G401 (cell line): ENCODE results near the gene NAA35. TPM values are rescaled to one million over a fixed set of nuclear protein-coding genes. Genes with fewer than 3 reads are reported as not detected.
A peak's percentile ranks its signal among the peaks of the same experiment; 100 is the strongest.
"Not testable (repeated sequence)": the region's sequence is repeated elsewhere in the genome, so short reads cannot be mapped to it uniquely, and the experiment has no call there.

Experiments
- DNase-seq: peaks from one replicate; pipeline ENCODE4 v3.0.0-alpha.2; 2015; ENCODE audit warnings: low spot score
- in situ Hi-C: cut with HindIII; loops from 2 replicates; pipeline ENCODE4 v1.10.0; 2016; ENCODE audit warnings: low sequenced_read_pairs, mixed read lengths
- total RNA-seq: library from RNA; depleted of rRNA; stranded (reverse); fragments of >200 nt; shearing (Covaris generic); gene quantifications from 2 replicates; pipeline ENCODE4 v1.2.3, GENCODE V29; 2014; rRNA removed

The NAA35 gene
- total RNA-seq = 40.6 and 59.2 TPM in 2 replicates

DNA sequence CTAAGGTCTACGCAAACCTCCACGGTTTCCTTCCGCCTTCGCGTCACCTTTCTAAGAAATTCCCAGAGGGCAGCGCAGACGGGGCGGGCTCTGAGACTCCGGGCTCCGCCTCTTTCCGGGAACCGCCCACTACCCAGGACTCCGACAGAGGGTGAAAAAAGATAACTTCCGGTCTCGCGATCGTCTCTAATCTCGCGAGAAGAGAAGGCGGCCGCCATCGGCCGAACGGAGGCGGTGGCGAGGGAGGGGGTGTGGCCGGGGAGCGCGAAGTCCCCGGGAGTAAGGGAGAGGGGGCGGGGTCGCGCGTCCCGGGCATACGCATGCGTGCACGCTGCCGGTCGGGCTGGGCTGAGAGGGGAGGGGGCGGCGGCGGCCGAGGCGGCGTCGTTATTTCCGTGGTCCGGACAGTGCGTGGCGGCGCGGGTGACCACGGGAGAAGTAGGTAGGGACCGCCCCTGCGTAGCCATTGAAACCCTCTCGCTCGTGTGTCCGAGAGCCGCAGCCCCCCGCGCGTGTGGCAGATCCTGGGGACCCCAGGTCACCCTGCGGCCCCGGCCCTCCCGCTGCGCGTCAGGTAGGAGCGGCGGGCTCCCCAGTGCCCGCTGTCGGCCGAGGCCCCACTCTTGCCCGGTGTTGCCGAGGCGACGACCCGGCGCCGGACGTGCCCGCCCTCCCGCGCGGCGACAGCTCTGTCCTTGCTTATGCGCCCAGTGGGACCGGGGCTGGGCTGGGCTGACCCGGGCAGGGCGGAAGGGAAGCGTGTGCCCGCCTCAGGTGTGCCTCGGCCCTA is at the start of gene NAA35:
Gene NAA35 (plus strand): TSS at position 315 of the 790 bp plus-strand sequence. CDS start 1,014 bp downstream, outside the sequence.
- DNase-seq = peak; percentile 99
- in situ Hi-C loops = no loop called here

DNA sequence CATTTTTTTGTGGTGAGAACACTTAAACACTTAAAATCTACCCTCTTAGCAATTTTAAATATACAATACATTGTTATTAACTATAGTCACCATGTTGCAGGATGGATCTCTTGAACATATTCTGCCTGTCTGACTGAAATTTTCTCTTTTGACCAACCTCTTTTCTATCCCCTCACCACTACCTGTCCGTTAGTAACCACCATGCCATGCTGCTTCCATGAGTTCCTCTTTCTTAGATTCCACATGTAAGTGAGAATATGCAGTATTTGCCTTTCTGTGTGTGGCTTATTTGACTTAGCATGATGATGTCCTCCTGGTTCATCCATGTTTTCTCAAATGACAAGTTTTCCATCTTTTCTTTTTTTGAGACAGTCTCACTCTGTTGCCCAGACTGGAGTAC is 48.5 kb upstream of the NAA35 start:
- no peak for DNase-seq
- in situ Hi-C loops = no loop called here

GRCh38 chr9:85895685-85896084 is 45.3 kb upstream of the NAA35 start:
- no peak for DNase-seq
- in situ Hi-C loops = no loop called here

- no peak for DNase-seq
- in situ Hi-C loops = no loop called here
These were observed 43.1 kb upstream of the NAA35 start for GRCh38 chr9:85897848-85898247.

GRCh38 chr9:85898332-85898731 is 42.6 kb upstream of the NAA35 start:
- in situ Hi-C loops = no loop called here

DNA sequence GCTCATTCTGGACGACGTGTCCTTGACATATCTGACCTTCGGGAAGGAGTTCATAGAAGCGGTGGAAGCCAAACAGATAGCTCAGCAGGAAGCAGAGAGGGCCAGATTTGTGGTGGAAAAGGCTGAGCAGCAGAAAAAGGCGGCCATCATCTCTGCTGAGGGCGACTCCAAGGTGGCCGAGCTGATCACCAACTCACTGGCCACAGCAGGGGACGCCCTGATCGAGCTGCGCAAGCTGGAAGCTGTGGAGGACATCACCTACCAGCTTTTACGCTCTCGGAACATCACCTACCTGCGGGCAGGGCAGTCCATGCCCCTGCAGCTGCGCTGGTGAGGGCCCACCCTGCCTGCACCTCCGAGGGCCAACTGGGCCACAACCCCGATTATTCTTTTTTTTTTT is 41.6 kb upstream of the NAA35 start:
- no peak for DNase-seq

More at GRCh38 chr9:85898332-85898731, 42.6 kb upstream of the NAA35 start:
- DNase-seq = no peak

DNA sequence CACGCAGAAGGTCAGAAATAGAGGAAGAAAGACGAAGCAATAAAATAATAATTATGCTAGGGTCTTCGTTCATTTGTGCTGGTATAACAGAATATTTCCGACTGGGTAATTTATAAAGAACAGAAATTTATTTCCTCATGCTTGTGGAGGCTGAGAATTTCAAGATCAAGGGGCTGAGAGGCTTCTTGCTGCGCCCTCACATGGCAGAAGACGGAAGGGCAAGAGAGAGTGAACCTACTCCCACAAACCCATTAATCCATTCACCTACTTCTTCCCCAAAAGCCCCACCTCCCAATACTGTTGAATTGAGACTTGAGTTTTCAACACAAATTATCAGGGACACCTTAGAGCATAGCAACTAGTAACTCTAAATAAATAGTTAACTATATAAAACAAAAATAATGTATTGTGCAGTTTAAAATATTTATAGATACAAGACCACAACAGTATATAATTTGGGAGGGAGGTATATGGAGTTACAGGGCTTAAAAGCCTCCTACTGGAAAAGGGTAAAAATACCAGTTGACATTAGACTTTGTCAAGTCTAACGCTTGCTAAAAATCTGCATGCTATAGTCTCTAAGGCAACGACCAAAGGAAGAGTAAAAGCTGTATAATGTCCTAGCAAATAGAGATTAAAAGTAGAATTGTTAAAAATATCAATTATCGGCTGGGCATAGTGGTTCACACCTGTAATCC is 40.3 kb upstream of the NAA35 start:
- no peak for DNase-seq
- in situ Hi-C loops = no loop called here

More for the DNA sequence above, 41.6 kb upstream of the NAA35 start:
- in situ Hi-C loops = no loop called here

GRCh38 chr9:85904975-85905374 is 36.0 kb upstream of the NAA35 start:
- in situ Hi-C loops = no loop called here
- DNase-seq = no peak

- DNase-seq = no peak
- in situ Hi-C loops = no loop called here
These were observed 35.0 kb upstream of the NAA35 start for GRCh38 chr9:85905957-85906356.

DNA sequence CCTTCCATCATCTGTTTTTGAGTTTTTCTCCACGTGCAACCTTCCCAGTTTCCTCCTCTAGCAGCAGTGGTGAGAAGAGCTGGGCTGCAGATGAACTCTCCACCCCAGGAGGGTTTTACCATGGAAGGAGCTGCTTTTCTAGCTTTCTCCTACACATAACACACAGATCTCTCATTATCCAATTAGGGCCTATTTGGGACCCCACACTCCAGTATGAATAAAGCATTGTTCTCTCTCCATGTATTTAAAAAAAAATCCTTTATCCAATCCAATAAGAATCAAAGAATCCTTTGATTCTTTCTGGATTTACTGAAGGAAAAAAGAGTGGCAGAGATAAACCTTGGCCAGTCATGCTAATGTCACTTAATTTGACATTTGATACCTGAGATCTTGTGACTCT is 31.6 kb upstream of the NAA35 start:
- no peak for DNase-seq
- in situ Hi-C loops = no loop called here

GRCh38 chr9:85914108-85914507 is 26.8 kb upstream of the NAA35 start:
- in situ Hi-C loops = no loop called here
- DNase-seq = no peak

DNA sequence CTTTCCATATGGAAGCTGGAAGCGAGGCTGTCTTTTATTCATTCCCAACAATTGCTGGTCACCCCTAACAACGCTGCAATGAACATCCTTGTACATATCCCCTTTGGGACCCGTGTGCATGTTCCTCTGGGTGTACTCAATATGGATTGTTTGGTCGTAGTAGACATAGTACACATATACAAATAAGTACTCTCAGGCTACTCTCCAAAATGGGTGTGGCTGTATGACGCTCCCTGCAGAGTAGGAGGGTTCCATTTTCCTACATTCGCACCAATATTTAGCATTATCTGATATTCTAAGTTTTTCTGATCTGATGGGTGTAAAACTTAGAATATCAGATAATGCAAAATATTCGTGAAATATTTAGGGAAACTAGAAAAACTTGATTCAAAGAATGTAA is 23.2 kb upstream of the NAA35 start:
- in situ Hi-C loops = no loop called here
- DNase-seq = no peak

DNA sequence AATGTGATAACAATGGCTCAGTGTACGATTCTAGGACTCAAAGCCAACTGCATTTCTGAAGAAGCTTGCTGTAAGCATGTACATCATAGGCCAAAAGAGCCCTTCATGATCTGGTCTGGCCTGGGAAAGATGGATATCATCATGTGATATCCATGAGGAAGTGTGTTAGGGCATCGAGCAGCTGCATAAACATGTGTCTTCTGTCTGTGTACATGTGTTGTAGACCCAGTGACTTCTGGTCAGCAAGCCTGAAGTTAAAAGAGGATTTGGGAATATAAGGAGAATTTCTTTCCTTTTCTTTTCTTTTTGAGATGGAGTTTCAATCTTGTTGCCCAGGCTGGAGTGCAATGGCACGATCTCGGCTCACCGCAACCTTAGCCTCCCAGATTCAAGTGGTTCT is 15.5 kb upstream of the NAA35 start:
- in situ Hi-C loops = no loop called here
- no peak for DNase-seq

DNA sequence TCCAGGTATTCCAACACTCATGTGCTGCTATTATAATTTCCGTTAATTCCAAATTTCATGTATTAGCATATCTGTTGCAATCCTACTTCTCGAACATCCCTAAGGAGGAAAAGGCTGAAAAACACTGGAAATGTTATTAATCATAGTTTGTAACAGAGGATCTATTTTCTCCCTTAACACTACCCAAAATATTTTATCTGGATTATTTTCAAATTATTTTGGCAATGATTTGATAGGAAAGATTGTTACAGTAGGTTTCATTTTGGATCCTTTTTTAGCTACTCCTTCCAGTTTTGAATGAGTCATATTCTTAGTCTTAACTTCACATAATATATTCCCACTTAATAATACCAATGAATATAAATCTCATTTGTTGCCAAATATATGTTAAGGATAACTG is 13.9 kb upstream of the NAA35 start:
- in situ Hi-C loops = no loop called here
- DNase-seq = no peak

- in situ Hi-C loops = no loop called here
- DNase-seq = no peak
These were observed 9.5 kb upstream of the NAA35 start for GRCh38 chr9:85931495-85931894.

DNA sequence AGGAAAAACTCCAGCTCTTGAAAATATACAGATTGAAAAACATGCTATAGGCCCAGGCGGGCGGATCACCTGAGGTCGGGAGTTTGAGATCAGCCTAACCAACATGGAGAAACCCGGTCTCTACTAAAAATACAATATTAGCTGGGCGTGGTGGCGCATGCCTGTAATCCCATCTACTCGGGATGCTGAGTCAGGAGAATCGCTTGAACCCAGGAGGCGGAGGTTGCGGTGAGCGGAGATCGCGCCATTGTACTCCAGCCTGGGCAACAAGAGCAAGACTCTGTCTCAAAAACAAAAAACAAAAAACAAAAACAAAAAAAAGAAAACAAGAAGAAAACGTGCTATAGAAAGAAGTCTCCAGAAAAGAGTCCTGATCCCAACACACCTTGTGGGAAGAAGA is 5.0 kb upstream of the NAA35 start:
- DNase-seq, in situ Hi-C loops: not testable (repeated sequence)

DNA sequence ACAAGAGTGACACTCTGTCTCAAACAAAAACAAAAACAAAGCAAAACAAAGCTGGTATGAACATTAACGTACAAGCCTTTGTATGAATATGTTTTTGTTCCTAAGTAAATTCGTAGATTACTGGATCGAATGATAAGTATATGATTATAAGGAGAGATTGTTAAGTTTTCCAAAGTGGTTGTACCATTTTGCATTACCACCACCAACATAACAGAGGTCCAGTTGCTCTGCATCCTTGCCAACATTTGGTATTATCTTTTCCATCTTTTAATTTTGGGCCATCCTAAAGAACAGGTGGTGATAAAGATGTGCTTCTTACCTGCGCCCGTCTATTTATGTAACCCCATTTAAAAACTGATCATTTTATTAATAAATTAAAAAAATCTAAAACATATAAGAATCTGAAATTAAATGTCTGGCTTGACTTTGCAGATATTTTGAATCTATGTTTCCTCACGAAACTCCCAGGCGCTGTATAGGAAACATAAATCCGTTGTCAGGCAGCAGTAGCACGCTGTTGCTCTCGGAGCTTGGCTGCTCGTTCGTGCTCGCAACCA is 593 bp upstream of the NAA35 start:
- DNase-seq = no peak
- in situ Hi-C loops = no loop called here

DNA sequence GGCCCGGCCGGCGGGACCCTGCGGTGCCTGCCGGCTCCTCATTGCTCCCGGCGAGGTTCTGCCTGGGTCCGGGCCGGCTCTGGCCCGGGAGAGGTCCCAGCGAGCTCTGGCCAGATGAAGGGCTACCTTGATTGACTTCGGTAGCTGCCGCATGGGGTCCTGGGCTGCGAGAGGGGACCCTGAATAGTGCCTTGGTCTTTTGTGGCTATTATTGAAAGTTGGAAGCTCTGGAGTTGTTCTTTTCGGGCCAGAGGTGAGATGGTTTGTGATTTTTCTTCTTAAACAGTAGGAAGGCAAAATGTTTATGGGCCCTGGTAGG is 635 bp downstream of the NAA35 start:
- in situ Hi-C loops = no loop called here
- DNase-seq = no peak

GRCh38 chr9:85941966-85942912 is 1.3 kb downstream of the NAA35 start:
- in situ Hi-C loops = no loop called here
- no peak for DNase-seq
